ENCODE measurements around the gene RBAK.

GRCh38 chr7:5082806-5083205, 37.1 kb downstream of the RBAK start:
- no peak for TF ChIP-seq RXRA (IDR thresholded peaks at IDR 0.05)
- TF ChIP-seq CTCF (IDR thresholded peaks at IDR 0.05; ENCODE audit: low read depth, low read length, missing input control): no peak
- TF ChIP-seq REST (IDR thresholded peaks at IDR 0.05): no peak
